Neural crest cell (in vitro differentiated cells): ENCODE measurements around the gene RPS6KL1. TPM values are rescaled to one million over a fixed set of nuclear protein-coding genes. Genes with fewer than 3 reads are reported as not detected.

Source experiments
- DNase-seq: peaks from one replicate; pipeline ENCODE4 v3.0.0; 2021; ENCODE audit warnings: low read depth, mixed read lengths, low spot score
- H3K27ac Mint-ChIP-seq: one replicate; pipeline ENCODE4 v1.8.0; 2021; ENCODE audit warnings: mild to moderate bottlenecking, mixed read lengths; ENCODE audit not compliant: unreplicated experiment
- H3K27me3 Mint-ChIP-seq: 2 replicates; pipeline ENCODE4 v1.8.0; 2021; ENCODE audit warnings: low read depth, mild to moderate bottlenecking, mixed read lengths
- H3K36me3 Mint-ChIP-seq: 2 replicates; pipeline ENCODE4 v1.8.0; 2021; ENCODE audit warnings: low read depth, mild to moderate bottlenecking, mixed read lengths
- H3K4me1 Mint-ChIP-seq: 2 replicates; pipeline ENCODE4 v1.8.0; 2021; ENCODE audit warnings: mixed read lengths
- H3K4me3 Mint-ChIP-seq: one replicate; pipeline ENCODE4 v1.8.0; 2021; ENCODE audit warnings: mild to moderate bottlenecking, mixed read lengths
- H3K9me3 Mint-ChIP-seq: 2 replicates; pipeline ENCODE4 v1.8.0; 2021; ENCODE audit warnings: mixed read lengths
- total RNA-seq: library from RNA; stranded (reverse); gene quantifications from 2 replicates; pipeline ENCODE4 v1.2.1, GENCODE V29; 2021
- TF ChIP-seq, protein P1 (sequence below): fragments of 200-600 bp; sonication (generic); conservative IDR thresholded peaks from 2 replicates; pipeline ENCODE4 v1.5.0; 2021; ENCODE audit warnings: antibody characterized with exemption, mild to moderate bottlenecking

Gene RPS6KL1
- total RNA-seq, 1 donor from 2014 or later = 13.9 TPM

- no peaks in the 10 kb centered on the region for H3K9me3 Mint-ChIP-seq
- peak overlapping the region; percentile 74 for H3K4me3 Mint-ChIP-seq
- TF ChIP-seq, protein P1, sequence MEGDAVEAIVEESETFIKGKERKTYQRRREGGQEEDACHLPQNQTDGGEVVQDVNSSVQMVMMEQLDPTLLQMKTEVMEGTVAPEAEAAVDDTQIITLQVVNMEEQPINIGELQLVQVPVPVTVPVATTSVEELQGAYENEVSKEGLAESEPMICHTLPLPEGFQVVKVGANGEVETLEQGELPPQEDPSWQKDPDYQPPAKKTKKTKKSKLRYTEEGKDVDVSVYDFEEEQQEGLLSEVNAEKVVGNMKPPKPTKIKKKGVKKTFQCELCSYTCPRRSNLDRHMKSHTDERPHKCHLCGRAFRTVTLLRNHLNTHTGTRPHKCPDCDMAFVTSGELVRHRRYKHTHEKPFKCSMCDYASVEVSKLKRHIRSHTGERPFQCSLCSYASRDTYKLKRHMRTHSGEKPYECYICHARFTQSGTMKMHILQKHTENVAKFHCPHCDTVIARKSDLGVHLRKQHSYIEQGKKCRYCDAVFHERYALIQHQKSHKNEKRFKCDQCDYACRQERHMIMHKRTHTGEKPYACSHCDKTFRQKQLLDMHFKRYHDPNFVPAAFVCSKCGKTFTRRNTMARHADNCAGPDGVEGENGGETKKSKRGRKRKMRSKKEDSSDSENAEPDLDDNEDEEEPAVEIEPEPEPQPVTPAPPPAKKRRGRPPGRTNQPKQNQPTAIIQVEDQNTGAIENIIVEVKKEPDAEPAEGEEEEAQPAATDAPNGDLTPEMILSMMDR = no peak
- DNase-seq = no peak
- H3K27me3 Mint-ChIP-seq = no peaks in the 10 kb centered on the region
- H3K36me3 Mint-ChIP-seq = no peaks in the 10 kb centered on the region
- H3K4me1 Mint-ChIP-seq = peaks cover 31% of the 10 kb centered on the region
- H3K27ac Mint-ChIP-seq = no peak overlapping the region
Measured at GRCh38 chr14:74879427-74880182, 43.5 kb downstream of the RPS6KL1 start.

DNA sequence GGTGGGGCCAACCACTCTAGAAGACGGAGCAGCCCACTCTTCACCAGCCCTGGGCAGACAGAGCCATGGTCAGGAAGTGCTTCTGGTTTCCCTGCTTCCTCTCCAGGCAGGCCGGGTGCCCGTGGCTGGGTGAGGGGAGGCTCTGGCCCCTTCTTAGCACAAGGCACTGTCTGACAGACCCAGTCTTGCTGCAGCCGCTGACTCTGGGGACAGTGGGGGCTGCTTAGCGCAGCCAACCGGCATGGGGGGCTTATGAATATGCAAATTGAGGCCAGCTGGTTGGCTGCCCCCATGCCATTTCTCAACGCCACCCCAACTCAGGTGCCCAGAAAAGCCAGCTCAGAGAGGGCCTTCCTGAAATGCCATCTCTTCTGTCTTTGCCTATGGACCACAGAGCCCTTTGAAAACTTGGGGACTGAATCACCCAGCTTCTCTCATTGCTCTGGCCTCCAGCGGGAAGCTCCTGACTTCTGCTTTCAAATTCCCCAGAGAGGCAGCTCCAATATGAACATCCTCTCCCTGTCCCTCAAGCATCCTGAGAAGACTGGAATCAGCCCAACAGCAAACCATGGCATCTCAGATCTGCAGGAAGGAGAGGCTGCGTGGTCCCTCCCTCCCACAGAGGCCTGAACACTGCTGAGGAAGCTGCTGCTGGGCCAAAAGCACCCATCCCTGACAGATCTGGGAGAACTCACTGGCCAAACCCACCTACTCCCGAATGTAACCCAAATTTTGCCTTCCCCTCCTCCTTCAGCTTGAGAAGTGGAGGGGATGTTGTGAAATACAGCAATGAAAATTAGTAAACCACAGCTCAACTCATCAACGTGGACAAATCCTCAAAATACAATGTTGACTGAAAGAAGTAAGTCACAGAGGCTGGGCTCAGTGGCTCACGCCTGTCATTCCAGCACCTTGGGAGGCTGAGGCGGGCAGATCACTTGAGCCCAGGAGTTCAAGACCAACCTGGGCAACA is 46.8 kb downstream of the RPS6KL1 start, which contains the start of gene PROX2:
Gene PROX2, minus strand, starts transcription at position 205 of the 973 bp plus-strand sequence. CDS start 12,311 bp downstream, outside the sequence.
- H3K4me1 Mint-ChIP-seq = peaks cover 6% of the 10 kb centered on the region
- TF ChIP-seq, protein P1 = no peak
- H3K27me3 Mint-ChIP-seq = no peaks in the 10 kb centered on the region
- H3K4me3 Mint-ChIP-seq = no peak within 1 kb of the TSS
- no peaks in the 10 kb centered on the region for H3K9me3 Mint-ChIP-seq
- no peaks in the 10 kb centered on the region for H3K36me3 Mint-ChIP-seq
- H3K27ac Mint-ChIP-seq = no peak within 1 kb of the TSS
- no peak for DNase-seq

DNA sequence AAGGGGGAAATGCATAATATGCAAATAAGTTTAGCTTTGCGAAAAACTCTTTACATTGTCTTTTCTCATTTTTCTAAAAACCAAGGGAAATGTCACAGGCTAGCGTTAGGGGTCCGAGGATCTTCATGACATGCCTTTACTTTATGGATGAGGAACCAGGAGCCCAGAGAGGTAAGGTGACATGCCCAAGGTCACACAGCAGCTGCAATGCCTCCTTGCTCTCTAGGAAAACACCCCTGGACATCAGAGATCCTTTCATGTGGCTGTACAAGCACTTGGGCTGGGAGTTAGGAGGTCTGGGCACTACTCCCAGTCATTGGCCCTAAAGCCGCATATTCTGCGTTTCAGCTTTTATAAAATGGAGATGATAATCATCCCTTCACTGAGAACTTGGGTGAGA is 47.9 kb downstream of the RPS6KL1 start:
- no peak overlapping the region for H3K4me3 Mint-ChIP-seq
- no peaks in the 10 kb centered on the region for H3K9me3 Mint-ChIP-seq
- no peaks in the 10 kb centered on the region for H3K36me3 Mint-ChIP-seq
- DNase-seq = no peak
- TF ChIP-seq, protein P1 = no peak
- H3K4me1 Mint-ChIP-seq = no peaks in the 10 kb centered on the region
- no peaks in the 10 kb centered on the region for H3K27me3 Mint-ChIP-seq
- H3K27ac Mint-ChIP-seq = no peak overlapping the region

DNA sequence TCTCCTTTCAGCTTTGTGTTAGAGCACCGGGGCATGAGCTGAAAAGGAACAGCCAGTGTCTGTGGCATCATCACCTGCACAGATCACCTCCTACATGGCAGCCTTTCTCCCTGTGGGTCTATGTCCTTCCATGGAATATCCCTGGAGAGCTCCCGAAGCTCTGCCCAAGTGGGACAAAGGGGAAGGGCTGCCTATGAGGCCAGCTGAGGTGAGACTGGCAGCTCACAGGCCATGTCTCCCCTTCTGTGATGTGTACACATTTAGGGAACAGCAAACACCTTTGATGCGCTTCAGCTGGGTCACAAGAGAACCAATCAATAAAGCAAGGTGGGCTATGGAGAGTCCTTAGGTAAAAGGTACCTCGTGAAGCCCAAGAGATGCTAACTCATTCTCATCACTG is 51.2 kb downstream of the RPS6KL1 start:
- TF ChIP-seq, protein P1 = no peak
- Mint-ChIP-seq H3K27me3 (peaks cover 2% of the 10 kb centered on the region), H3K4me1 (peaks cover 4% of the 10 kb centered on the region), H3K36me3 (no peaks in the 10 kb centered on the region), H3K9me3 (no peaks in the 10 kb centered on the region), H3K4me3 (no peak overlapping the region), H3K27ac (no peak overlapping the region)
- no peak for DNase-seq

DNA sequence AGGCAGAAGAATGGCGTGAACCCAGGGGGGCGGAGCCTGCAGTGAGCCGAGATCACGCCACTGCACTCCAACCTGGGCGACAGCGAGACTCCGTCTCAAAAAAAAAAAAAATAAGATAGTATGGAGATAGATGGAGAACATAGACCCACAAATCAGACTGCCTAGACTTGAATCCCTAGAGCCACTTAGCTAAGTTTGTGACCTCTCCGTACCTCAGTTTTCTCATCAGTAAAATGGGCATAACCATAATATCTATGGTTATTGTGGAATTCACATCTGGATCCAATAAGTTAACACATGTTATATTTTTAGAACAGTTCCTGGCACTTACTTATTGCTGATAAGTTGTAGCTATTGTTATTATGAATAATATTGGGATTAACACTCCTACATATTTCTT is 54.3 kb downstream of the RPS6KL1 start:
- DNase-seq = no peak
- Mint-ChIP-seq H3K27me3 (peaks cover 9% of the 10 kb centered on the region), H3K4me1 (peaks cover 4% of the 10 kb centered on the region), H3K27ac (no peak overlapping the region), H3K36me3 (no peaks in the 10 kb centered on the region), H3K9me3 (no peaks in the 10 kb centered on the region), H3K4me3 (no peak overlapping the region)
- TF ChIP-seq, protein P1 = no peak
